ENCODE results near the gene NGFR. TPM values are rescaled to one million over a fixed set of nuclear protein-coding genes. Genes with fewer than 3 reads are reported as not detected.

NGFR gene
- total RNA-seq, 1 experiment from 2014 or later = not detected

DNA sequence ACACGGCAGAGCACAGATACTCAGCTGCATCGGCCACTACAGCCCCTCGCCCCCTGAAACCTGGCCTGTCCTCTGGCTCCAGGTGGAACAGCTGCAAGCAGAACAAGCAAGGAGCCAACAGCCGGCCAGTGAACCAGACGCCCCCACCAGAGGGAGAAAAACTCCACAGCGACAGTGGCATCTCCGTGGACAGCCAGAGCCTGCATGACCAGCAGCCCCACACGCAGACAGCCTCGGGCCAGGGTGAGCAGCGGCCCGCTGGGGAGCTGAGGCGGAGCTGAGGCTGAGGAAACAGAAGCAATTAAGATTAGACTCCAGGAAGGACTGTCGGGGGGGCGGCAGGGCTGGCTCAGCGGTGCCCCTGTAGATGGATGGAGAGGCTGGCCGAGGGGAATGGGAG is 16.7 kb downstream of the NGFR start:
- ATAC-seq (no peak), DNase-seq (no peak)
- TF ChIP-seq, protein P1, sequence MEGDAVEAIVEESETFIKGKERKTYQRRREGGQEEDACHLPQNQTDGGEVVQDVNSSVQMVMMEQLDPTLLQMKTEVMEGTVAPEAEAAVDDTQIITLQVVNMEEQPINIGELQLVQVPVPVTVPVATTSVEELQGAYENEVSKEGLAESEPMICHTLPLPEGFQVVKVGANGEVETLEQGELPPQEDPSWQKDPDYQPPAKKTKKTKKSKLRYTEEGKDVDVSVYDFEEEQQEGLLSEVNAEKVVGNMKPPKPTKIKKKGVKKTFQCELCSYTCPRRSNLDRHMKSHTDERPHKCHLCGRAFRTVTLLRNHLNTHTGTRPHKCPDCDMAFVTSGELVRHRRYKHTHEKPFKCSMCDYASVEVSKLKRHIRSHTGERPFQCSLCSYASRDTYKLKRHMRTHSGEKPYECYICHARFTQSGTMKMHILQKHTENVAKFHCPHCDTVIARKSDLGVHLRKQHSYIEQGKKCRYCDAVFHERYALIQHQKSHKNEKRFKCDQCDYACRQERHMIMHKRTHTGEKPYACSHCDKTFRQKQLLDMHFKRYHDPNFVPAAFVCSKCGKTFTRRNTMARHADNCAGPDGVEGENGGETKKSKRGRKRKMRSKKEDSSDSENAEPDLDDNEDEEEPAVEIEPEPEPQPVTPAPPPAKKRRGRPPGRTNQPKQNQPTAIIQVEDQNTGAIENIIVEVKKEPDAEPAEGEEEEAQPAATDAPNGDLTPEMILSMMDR (conservative IDR thresholded peaks at IDR 0.05; ENCODE audit: low read depth, low read length) = no peak
- TF ChIP-seq EZH2phosphoT487 (IDR thresholded peaks at IDR 0.05; ENCODE audit: borderline replicate concordance, low read length) (no peak), EZH2 (IDR thresholded peaks at IDR 0.05; ENCODE audit: low read length, unreplicated experiment) (no peak)
- Histone ChIP-seq H3K36me3 (ENCODE audit: low read depth, low read length) (no peaks in the 10 kb centered on the region), H3K4me2 (ENCODE audit: low read length) (no peak overlapping the region), H3K9me3 (ENCODE audit: low read length) (no peaks in the 10 kb centered on the region), H2AFZ (ENCODE audit: low read length) (no peak overlapping the region), H3K4me3 (ENCODE audit: low read length) (no peak overlapping the region), H3K9me2 (replicated peaks; ENCODE audit: low read length) (no peaks in the 10 kb centered on the region), H4K20me1 (ENCODE audit: low read length) (no peaks in the 10 kb centered on the region), H3K4me1 (ENCODE audit: insufficient read depth, low read length) (peaks cover 24% of the 10 kb centered on the region), H3K9ac (ENCODE audit: low read length) (no peak overlapping the region), H3K79me2 (ENCODE audit: low read length) (no peaks in the 10 kb centered on the region), H3K27ac (ENCODE audit: low read length) (no peak overlapping the region), H3K27me3 (ENCODE audit: low read length) (no peaks in the 10 kb centered on the region), H3F3A (ENCODE audit: low read length, unreplicated experiment) (no peaks in the 10 kb centered on the region)
- BruUV-seq (replicated peaks) = no TSS peak
- CTCF ChIA-PET = no interaction called here
- intact Hi-C loops (cut with micrococcal nuclease) = no loop called here
- POLR2A ChIA-PET (ENCODE audit: unreplicated experiment) = interaction anchor here (0.6 kb wide), 1 partner anchor 403 kb away, joined by 3 read pairs; no protein-coding TSS in a partner anchor

DNA sequence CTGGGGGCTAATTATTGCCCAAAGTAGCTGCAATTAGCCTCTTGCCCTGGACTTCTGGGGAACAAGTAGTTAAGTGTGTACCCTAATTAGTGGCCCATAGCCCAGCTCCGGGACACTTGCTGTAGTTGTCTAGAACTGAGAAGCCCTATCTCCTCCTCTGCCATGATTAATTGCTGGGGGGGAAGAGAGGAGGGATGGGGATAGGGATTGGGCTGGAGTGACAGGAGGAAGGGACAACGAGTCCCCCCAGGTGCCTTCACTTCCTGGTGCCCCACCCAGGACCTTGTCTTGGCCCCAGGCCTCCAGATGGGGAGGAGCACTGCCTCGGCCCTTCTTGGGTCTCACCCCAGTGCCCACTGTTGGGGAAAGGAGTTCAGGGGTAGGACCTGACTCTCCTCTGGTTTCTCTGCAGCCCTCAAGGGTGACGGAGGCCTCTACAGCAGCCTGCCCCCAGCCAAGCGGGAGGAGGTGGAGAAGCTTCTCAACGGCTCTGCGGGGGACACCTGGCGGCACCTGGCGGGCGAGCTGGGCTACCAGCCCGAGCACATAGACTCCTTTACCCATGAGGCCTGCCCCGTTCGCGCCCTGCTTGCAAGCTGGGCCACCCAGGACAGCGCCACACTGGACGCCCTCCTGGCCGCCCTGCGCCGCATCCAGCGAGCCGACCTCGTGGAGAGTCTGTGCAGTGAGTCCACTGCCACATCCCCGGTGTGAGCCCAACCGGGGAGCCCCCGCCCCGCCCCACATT is 17.4 kb downstream of the NGFR start:
- intact Hi-C loops (cut with micrococcal nuclease) = no loop called here
- Histone ChIP-seq H3K4me3 (ENCODE audit: low read length) (no peak overlapping the region), H2AFZ (ENCODE audit: low read length) (no peak overlapping the region), H3F3A (ENCODE audit: low read length, unreplicated experiment) (no peaks in the 10 kb centered on the region), H3K27me3 (ENCODE audit: low read length) (no peaks in the 10 kb centered on the region), H3K4me1 (ENCODE audit: insufficient read depth, low read length) (peaks cover 24% of the 10 kb centered on the region), H3K36me3 (ENCODE audit: low read depth, low read length) (no peaks in the 10 kb centered on the region), H3K9ac (ENCODE audit: low read length) (no peak overlapping the region), H4K20me1 (ENCODE audit: low read length) (no peaks in the 10 kb centered on the region), H3K27ac (ENCODE audit: low read length) (no peak overlapping the region), H3K9me2 (replicated peaks; ENCODE audit: low read length) (no peaks in the 10 kb centered on the region), H3K9me3 (ENCODE audit: low read length) (no peaks in the 10 kb centered on the region), H3K4me2 (ENCODE audit: low read length) (no peak overlapping the region), H3K79me2 (ENCODE audit: low read length) (no peaks in the 10 kb centered on the region)
- TF ChIP-seq, protein P1 (conservative IDR thresholded peaks at IDR 0.05; ENCODE audit: low read depth, low read length) = no peak
- TF ChIP-seq EZH2 (IDR thresholded peaks at IDR 0.05; ENCODE audit: low read length, unreplicated experiment) = no peak
- TF ChIP-seq EZH2phosphoT487 (IDR thresholded peaks at IDR 0.05; ENCODE audit: borderline replicate concordance, low read length) = no peak
- ATAC-seq = no peak
- no peak for DNase-seq
- BruUV-seq (replicated peaks) = no TSS peak
- POLR2A ChIA-PET (ENCODE audit: unreplicated experiment) = interaction anchor here (0.6 kb wide), 1 partner anchor 404 kb away, joined by 3 read pairs; no protein-coding TSS in a partner anchor
- CTCF ChIA-PET = no interaction called here

DNA sequence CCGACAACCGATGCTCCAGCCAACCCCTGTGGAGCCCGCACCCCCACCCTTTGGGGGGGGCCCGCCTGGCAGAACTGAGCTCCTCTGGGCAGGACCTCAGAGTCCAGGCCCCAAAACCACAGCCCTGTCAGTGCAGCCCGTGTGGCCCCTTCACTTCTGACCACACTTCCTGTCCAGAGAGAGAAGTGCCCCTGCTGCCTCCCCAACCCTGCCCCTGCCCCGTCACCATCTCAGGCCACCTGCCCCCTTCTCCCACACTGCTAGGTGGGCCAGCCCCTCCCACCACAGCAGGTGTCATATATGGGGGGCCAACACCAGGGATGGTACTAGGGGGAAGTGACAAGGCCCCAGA is 17.9 kb downstream of the NGFR start:
- H3K9me2 ChIP-seq (replicated peaks; ENCODE audit: low read length) = no peaks in the 10 kb centered on the region
- peaks cover 20% of the 10 kb centered on the region for H3K4me1 ChIP-seq (ENCODE audit: insufficient read depth, low read length)
- no peak overlapping the region for H3K9ac ChIP-seq (ENCODE audit: low read length)
- H3K9me3 ChIP-seq (ENCODE audit: low read length) = no peaks in the 10 kb centered on the region
- no peak overlapping the region for H2AFZ ChIP-seq (ENCODE audit: low read length)
- H3K27me3 ChIP-seq (ENCODE audit: low read length) = no peaks in the 10 kb centered on the region
- no TSS peak for BruUV-seq (replicated peaks)
- CTCF ChIA-PET = no interaction called here
- H3K27ac ChIP-seq (ENCODE audit: low read length) = no peak overlapping the region
- no peak overlapping the region for H3K4me2 ChIP-seq (ENCODE audit: low read length)
- ATAC-seq (no peak), DNase-seq (no peak)
- no peaks in the 10 kb centered on the region for H3F3A ChIP-seq (ENCODE audit: low read length, unreplicated experiment)
- H3K4me3 ChIP-seq (ENCODE audit: low read length) = no peak overlapping the region
- intact Hi-C loops (cut with micrococcal nuclease) = no loop called here
- H3K79me2 ChIP-seq (ENCODE audit: low read length) = no peaks in the 10 kb centered on the region
- POLR2A ChIA-PET (ENCODE audit: unreplicated experiment) = no interaction called here
- no peaks in the 10 kb centered on the region for H3K36me3 ChIP-seq (ENCODE audit: low read depth, low read length)
- H4K20me1 ChIP-seq (ENCODE audit: low read length) = no peaks in the 10 kb centered on the region
- no peak for TF ChIP-seq EZH2phosphoT487 (IDR thresholded peaks at IDR 0.05; ENCODE audit: borderline replicate concordance, low read length)
- TF ChIP-seq, protein P1 (conservative IDR thresholded peaks at IDR 0.05; ENCODE audit: low read depth, low read length) = no peak
- no peak for TF ChIP-seq EZH2 (IDR thresholded peaks at IDR 0.05; ENCODE audit: low read length, unreplicated experiment)
